ENCODE measurements around the gene CASK.
"Not testable (repeated sequence)": the region's sequence is repeated elsewhere in the genome, so short reads cannot be mapped to it uniquely, and the experiment has no call there.

Gene CASK

GRCh38 chrX:41664375-41664901 is 258.9 kb downstream of the CASK start:
- no peak overlapping the region for H3K4me3 ChIP-seq (ENCODE audit: low read length)
- TF ChIP-seq CTCF (conservative IDR thresholded peaks at IDR 0.05; ENCODE audit: low read depth, low read length), result no peak
- no peak for DNase-seq (ENCODE audit: low read depth)

GRCh38 chrX:41661366-41662095 is 261.8 kb downstream of the CASK start:
- no peak overlapping the region for H3K4me3 ChIP-seq (ENCODE audit: low read length)
- no peak for TF ChIP-seq CTCF (conservative IDR thresholded peaks at IDR 0.05; ENCODE audit: low read depth, low read length)
- DNase-seq (ENCODE audit: low read depth), result no peak

GRCh38 chrX:41655631-41656030 is 267.7 kb downstream of the CASK start:
- DNase-seq (ENCODE audit: low read depth), result no peak
- no peak overlapping the region for H3K4me3 ChIP-seq (ENCODE audit: low read length)
- no peak for TF ChIP-seq CTCF (conservative IDR thresholded peaks at IDR 0.05; ENCODE audit: low read depth, low read length)

GRCh38 chrX:41655101-41655500 is 268.3 kb downstream of the CASK start:
- TF ChIP-seq CTCF (conservative IDR thresholded peaks at IDR 0.05; ENCODE audit: low read depth, low read length), result no peak

GRCh38 chrX:41653125-41653524 is 270.2 kb downstream of the CASK start:
- DNase-seq (ENCODE audit: low read depth), result no peak
- no peak overlapping the region for H3K4me3 ChIP-seq (ENCODE audit: low read length)
- no peak for TF ChIP-seq CTCF (conservative IDR thresholded peaks at IDR 0.05; ENCODE audit: low read depth, low read length)

More at GRCh38 chrX:41655101-41655500, 268.3 kb downstream of the CASK start:
- no peak for DNase-seq (ENCODE audit: low read depth)
- H3K4me3 ChIP-seq (ENCODE audit: low read length), result no peak overlapping the region

GRCh38 chrX:41646201-41646600 is 277.2 kb downstream of the CASK start:
- not testable (repeated sequence) for DNase-seq (ENCODE audit: low read depth); H3K4me3 ChIP-seq (ENCODE audit: low read length)

- DNase-seq (ENCODE audit: low read depth), result no peak
- TF ChIP-seq CTCF (conservative IDR thresholded peaks at IDR 0.05; ENCODE audit: low read depth, low read length), result no peak
- H3K4me3 ChIP-seq (ENCODE audit: low read length), result no peak overlapping the region
Measured at GRCh38 chrX:41634284-41634683, 289.1 kb downstream of the CASK start.

Data from retinal pigment epithelial cell (primary cell).